ENCODE data around the gene EID1.

EID1 gene

DNA sequence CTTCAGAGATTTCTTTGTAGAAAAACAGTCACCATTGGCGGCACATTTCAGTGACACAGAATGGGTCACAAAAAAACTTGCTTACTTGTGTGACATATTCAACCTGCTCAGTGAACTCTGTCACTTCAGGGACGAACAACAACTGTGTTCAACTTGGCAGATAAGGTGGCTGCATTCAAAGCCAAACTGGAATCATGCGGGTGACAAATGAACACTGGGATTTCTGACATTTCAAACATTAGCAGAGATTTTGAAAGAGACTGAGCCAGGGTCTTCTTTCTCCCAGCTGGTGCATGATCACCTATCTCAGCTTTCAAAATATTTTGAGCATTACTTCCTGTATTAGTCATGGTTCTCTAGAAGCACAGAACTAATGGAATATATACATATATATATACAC lies 1.9 kb upstream of the EID1 start:
- no peak overlapping the region for H3K27ac ChIP-seq
- DNase-seq (ENCODE audit: low spot score): no peak
- TF ChIP-seq, protein P1, sequence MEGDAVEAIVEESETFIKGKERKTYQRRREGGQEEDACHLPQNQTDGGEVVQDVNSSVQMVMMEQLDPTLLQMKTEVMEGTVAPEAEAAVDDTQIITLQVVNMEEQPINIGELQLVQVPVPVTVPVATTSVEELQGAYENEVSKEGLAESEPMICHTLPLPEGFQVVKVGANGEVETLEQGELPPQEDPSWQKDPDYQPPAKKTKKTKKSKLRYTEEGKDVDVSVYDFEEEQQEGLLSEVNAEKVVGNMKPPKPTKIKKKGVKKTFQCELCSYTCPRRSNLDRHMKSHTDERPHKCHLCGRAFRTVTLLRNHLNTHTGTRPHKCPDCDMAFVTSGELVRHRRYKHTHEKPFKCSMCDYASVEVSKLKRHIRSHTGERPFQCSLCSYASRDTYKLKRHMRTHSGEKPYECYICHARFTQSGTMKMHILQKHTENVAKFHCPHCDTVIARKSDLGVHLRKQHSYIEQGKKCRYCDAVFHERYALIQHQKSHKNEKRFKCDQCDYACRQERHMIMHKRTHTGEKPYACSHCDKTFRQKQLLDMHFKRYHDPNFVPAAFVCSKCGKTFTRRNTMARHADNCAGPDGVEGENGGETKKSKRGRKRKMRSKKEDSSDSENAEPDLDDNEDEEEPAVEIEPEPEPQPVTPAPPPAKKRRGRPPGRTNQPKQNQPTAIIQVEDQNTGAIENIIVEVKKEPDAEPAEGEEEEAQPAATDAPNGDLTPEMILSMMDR (conservative IDR thresholded peaks at IDR 0.05; ENCODE audit: low read depth): no peak
- POLR2A ChIA-PET (ENCODE audit: low non-redundant PET): no interaction called here
- CTCF ChIA-PET: interaction anchor here (0.5 to 1.1 kb wide), 2 partner anchors 13 to 90 kb away, joined by 3 read pairs; no protein-coding TSS in a partner anchor

DNA sequence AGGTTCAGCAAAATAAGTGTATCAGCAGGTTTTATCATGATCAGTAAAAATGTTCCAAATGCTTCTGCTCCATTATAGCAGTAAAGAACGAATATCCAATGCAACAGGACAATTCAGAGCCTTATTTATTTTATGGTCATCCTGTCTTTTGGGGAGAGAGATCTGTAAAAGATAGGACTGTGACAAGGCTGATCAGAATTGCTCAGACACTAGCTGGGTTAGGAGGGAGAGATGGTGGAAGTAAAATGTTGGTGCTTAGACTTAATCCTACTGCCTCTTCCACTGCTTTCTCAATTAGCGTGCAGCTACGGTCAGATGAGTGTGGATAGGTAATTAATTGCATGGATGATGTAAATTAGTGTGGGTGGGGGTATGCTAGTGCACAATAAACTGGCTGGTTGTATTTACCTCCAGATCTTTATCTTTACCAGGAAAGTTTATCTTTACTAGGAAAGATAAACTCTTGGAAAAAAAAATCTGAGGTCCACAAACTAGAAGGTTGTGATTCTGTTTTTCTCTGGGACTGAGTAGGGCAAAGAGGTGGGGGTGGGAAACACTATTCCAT lies 2.2 kb downstream of the EID1 start:
- ChIA-PET CTCF (interaction anchor here (0.6 to 1.8 kb wide), 2 partner anchors 19 to 66 kb away, joined by 3 to 7 read pairs; no protein-coding TSS in a partner anchor), POLR2A (ENCODE audit: low non-redundant PET) (no interaction called here)
- no peak for DNase-seq (ENCODE audit: low spot score)
- TF ChIP-seq, protein P1 (conservative IDR thresholded peaks at IDR 0.05; ENCODE audit: low read depth): no peak
- no peak overlapping the region for H3K27ac ChIP-seq

DNA sequence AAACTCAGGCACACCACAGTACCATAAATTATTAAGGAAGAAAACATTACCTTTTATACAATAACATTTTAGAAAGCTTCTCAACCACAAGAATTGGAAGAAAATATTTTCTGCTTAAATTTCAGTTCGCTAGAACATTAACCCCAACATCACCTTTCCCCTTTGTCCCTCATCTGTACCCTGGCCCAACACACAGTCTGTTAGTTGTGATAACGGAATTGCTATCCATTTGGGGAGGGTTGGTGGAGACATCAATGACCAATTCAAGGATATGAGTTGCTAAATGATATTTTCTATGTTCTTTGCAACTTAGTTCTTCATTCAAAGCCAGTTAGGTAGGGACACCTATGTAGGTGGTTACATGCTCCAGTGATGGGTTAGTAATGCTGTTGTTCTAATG lies 5.8 kb downstream of the EID1 start:
- ChIA-PET CTCF (no interaction called here), POLR2A (ENCODE audit: low non-redundant PET) (no interaction called here)
- DNase-seq (ENCODE audit: low spot score): no peak
- no peak overlapping the region for H3K27ac ChIP-seq
- TF ChIP-seq, protein P1 (conservative IDR thresholded peaks at IDR 0.05; ENCODE audit: low read depth): no peak

DNA sequence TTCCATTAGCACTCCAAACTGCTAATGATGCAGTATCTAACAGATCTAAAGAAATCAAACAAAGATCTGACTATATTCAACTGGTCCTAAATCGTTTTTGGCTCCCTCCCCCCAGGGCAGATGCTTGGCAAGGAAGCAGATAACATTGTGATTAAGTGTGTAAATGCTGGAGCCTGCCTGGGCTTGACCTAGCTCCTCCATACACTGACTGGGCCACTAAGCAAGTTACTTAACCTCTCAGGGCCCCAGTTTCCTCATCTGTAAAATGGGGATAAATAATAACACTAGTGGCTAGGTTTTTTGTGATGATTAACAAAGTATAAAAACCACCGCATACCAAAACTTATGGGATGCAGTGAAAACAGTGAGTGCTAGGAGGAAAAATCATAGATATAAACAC lies 9.2 kb downstream of the EID1 start:
- CTCF ChIA-PET: interaction anchor here (0.7 kb wide), 1 partner anchor 453 kb away, joined by 3 read pairs; no protein-coding TSS in a partner anchor

DNA sequence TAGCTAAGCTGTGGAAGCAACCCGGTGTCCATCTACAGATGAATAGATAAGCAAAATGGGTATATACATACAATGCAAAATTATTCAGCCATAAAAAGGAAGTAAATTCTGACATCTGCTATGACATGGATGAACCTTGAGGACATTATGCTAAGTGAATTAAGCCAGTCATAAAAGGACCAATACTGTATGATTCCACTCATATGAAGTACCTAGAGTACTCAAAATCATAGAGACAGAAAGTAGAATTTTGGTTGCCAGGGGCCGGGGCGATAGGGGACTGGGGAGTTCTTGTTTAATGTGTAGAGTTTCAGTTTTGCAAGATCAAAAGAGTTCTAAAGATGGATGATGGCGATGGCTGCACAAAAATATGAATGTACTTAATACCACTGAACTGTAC lies 10.3 kb downstream of the EID1 start:
- DNase-seq (ENCODE audit: low spot score): no peak
- TF ChIP-seq, protein P1 (conservative IDR thresholded peaks at IDR 0.05; ENCODE audit: low read depth): no peak
- H3K27ac ChIP-seq: no peak overlapping the region
- CTCF ChIA-PET: no interaction called here
- POLR2A ChIA-PET (ENCODE audit: low non-redundant PET): no interaction called here

More for the DNA sequence above, 9.2 kb downstream of the EID1 start:
- DNase-seq (ENCODE audit: low spot score): no peak
- POLR2A ChIA-PET (ENCODE audit: low non-redundant PET): no interaction called here
- no peak overlapping the region for H3K27ac ChIP-seq
- TF ChIP-seq, protein P1 (conservative IDR thresholded peaks at IDR 0.05; ENCODE audit: low read depth): no peak

DNA sequence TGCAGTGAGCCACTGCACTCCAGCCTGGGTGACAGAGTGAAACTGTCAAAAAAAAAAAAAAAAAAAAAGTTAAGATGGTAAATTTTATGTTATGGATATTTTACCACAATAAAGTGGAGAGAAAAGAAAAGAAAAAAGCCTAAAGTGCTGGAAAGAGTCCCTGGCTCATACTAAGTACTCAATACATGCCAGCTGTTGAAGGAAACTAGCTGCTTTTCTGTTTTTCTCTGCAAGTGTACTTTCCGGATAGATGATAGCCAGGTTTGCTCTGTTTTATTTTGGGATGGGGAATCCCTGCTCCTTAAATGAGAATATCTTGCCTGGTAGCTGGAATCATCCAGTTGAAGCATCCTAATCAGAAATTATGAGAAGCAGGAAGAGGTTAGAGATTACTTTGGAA lies 10.9 kb downstream of the EID1 start:
- CTCF ChIA-PET: interaction anchor here (0.8 to 1.1 kb wide), 2 partner anchors 13 to 27 kb away, joined by 3 read pairs; no protein-coding TSS in a partner anchor

More for the DNA sequence above, 10.9 kb downstream of the EID1 start:
- POLR2A ChIA-PET (ENCODE audit: low non-redundant PET): no interaction called here
- no peak for DNase-seq (ENCODE audit: low spot score)
- TF ChIP-seq, protein P1 (conservative IDR thresholded peaks at IDR 0.05; ENCODE audit: low read depth): no peak
- H3K27ac ChIP-seq: no peak overlapping the region
